Hepatocyte (in vitro differentiated cells): Measurements from ENCODE around the gene GGA1. TPM values are rescaled to one million over a fixed set of nuclear protein-coding genes. Genes with fewer than 3 reads are reported as not detected.

ENCODE experiments used
- DNase-seq: peaks from one replicate; pipeline ENCODE4 v3.0.0-alpha.2; 2016; ENCODE audit warnings: low spot score
- H2AFZ ChIP-seq: fragments of 200-600 bp; sonication (generic); 2 replicates; pipeline ENCODE4 v1.6.0; 2016; ENCODE audit warnings: antibody characterized with exemption, mild to moderate bottlenecking
- H3K27ac ChIP-seq: fragments of 200-600 bp; sonication (generic); 2 replicates; pipeline ENCODE4 v1.5.1; 2016; ENCODE audit warnings: mild to moderate bottlenecking
- H3K27me3 ChIP-seq: fragments of 200-600 bp; sonication (generic); 2 replicates; pipeline ENCODE4 v1.6.1; 2016
- H3K36me3 ChIP-seq: fragments of 200-600 bp; sonication (generic); replicated peaks from 2 replicates; pipeline ENCODE4 v1.5.1; 2016; ENCODE audit warnings: low read depth; ENCODE audit not compliant: insufficient read depth
- H3K4me1 ChIP-seq: fragments of 200-600 bp; sonication (generic); 2 replicates; pipeline ENCODE4 v1.5.1; 2016; ENCODE audit warnings: mild to moderate bottlenecking, moderate library complexity; ENCODE audit not compliant: insufficient read depth
- H3K4me2 ChIP-seq: fragments of 200-600 bp; sonication (generic); 2 replicates; pipeline ENCODE4 v1.6.0; 2016
- H3K4me3 ChIP-seq: fragments of 200-600 bp; sonication (generic); 2 replicates; pipeline ENCODE4 v1.5.1; 2016; ENCODE audit warnings: mild to moderate bottlenecking
- H3K79me2 ChIP-seq: fragments of 200-600 bp; sonication (generic); 2 replicates; pipeline ENCODE4 v1.6.0; 2017; ENCODE audit warnings: mild to moderate bottlenecking
- H3K9me2 ChIP-seq: fragments of 200-600 bp; sonication (generic); replicated peaks from 2 replicates; pipeline ENCODE4 v1.6.0; 2017; ENCODE audit warnings: mild to moderate bottlenecking; ENCODE audit not compliant: insufficient read depth
- H3K9me3 ChIP-seq: fragments of 200-600 bp; sonication (generic); 2 replicates; pipeline ENCODE4 v1.5.1; 2016; ENCODE audit warnings: low read depth, mild to moderate bottlenecking
- H4K20me1 ChIP-seq: fragments of 200-600 bp; sonication (generic); 2 replicates; pipeline ENCODE4 v1.6.0; 2016; ENCODE audit warnings: mild to moderate bottlenecking; ENCODE audit not compliant: insufficient read depth, poor library complexity, severe bottlenecking
- EZH2 ChIP-seq: fragments of 200-600 bp; sonication (generic); IDR thresholded peaks from 2 replicates; pipeline ENCODE4 v1.6.1; 2016; ENCODE audit warnings: antibody characterized with exemption, mild to moderate bottlenecking, borderline replicate concordance
- EZH2phosphoT487 ChIP-seq: fragments of 200-600 bp; sonication (generic); IDR thresholded peaks from one replicate; pipeline ENCODE4 v1.6.1; 2018; ENCODE audit warnings: antibody characterized with exemption, mild to moderate bottlenecking, low read depth, moderate library complexity; ENCODE audit not compliant: unreplicated experiment, severe bottlenecking
- WGBS: methylation state at CpG from one replicate; pipeline ENCODE4 v1.1.6; 2016; ENCODE audit warnings: low lambda C conversion rate; ENCODE audit errors: missing lambda C conversion rate; 5-methylcytosine and 5-hydroxymethylcytosine counted together
- polyA plus RNA-seq: library from polyadenylated mRNA; unstranded; fragments of >200 nt; fragmentation: Nextera tagmentation; extraction: Ambion mirVana; gene quantifications from 2 replicates; pipeline ENCODE4 v1.2.1, GENCODE V29; 2016
- total RNA-seq: library from RNA; depleted of rRNA; stranded (reverse); fragments of >200 nt; gene quantifications from 2 replicates; pipeline ENCODE4 v1.2.3, GENCODE V29; 2014
- TF ChIP-seq, protein P1 (sequence below): fragments of 200-600 bp; sonication (generic); IDR thresholded peaks from 2 replicates; pipeline ENCODE4 v1.5.1; 2016; ENCODE audit warnings: antibody characterized with exemption, mild to moderate bottlenecking; ENCODE audit not compliant: poor library complexity

The GGA1 gene
- total and polyA plus RNA-seq, 2 experiments from 2014 or later = 30.2 to 51.5 TPM

DNA sequence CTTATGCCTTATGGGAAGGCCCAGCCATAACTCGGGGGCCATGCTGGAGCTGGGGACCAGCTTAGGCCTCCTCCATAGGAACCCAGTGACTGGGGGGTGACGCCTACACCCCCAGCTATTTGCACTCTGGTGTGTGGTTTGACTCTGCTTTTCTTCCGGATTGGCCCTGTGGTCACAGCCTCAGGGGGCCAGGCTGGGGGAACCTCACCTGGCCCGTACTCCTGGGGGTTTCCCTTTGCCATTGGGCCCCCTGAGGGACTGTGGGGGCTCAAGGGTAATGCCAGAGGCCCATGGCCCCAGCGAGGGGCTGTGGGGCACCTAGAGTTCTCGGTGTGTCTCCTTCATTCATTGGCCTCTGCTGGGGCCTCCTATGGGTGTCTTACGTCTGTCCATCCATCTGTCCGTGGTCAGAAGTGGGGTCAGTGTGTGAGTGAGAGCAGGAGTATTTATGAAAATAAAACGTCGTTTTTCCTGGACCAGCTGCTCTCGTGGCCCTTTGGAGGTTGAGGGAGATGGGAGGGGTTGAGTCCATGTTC, 24.5 kb downstream of the GGA1 start:
- Histone ChIP-seq H3K9me3 (no peaks in the 10 kb centered on the region), H3K36me3 (no peaks in the 10 kb centered on the region), H4K20me1 (no peaks in the 10 kb centered on the region), H3K9me2 (no peaks in the 10 kb centered on the region), H3K4me2 (peak overlapping the region; percentile 72), H3K79me2 (peaks cover 12% of the 10 kb centered on the region), H3K27ac (peak overlapping the region; percentile 95), H2AFZ (no peak overlapping the region), H3K4me1 (peaks cover 70% of the 10 kb centered on the region), H3K27me3 (no peaks in the 10 kb centered on the region), H3K4me3 (no peak overlapping the region)
- TF ChIP-seq, protein P1, sequence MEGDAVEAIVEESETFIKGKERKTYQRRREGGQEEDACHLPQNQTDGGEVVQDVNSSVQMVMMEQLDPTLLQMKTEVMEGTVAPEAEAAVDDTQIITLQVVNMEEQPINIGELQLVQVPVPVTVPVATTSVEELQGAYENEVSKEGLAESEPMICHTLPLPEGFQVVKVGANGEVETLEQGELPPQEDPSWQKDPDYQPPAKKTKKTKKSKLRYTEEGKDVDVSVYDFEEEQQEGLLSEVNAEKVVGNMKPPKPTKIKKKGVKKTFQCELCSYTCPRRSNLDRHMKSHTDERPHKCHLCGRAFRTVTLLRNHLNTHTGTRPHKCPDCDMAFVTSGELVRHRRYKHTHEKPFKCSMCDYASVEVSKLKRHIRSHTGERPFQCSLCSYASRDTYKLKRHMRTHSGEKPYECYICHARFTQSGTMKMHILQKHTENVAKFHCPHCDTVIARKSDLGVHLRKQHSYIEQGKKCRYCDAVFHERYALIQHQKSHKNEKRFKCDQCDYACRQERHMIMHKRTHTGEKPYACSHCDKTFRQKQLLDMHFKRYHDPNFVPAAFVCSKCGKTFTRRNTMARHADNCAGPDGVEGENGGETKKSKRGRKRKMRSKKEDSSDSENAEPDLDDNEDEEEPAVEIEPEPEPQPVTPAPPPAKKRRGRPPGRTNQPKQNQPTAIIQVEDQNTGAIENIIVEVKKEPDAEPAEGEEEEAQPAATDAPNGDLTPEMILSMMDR = no peak
- no peak for TF ChIP-seq EZH2phosphoT487
- no peak for TF ChIP-seq EZH2
- no peak for DNase-seq
- WGBS = 61% methylated on average over 11 of the region's 11 CpGs

DNA sequence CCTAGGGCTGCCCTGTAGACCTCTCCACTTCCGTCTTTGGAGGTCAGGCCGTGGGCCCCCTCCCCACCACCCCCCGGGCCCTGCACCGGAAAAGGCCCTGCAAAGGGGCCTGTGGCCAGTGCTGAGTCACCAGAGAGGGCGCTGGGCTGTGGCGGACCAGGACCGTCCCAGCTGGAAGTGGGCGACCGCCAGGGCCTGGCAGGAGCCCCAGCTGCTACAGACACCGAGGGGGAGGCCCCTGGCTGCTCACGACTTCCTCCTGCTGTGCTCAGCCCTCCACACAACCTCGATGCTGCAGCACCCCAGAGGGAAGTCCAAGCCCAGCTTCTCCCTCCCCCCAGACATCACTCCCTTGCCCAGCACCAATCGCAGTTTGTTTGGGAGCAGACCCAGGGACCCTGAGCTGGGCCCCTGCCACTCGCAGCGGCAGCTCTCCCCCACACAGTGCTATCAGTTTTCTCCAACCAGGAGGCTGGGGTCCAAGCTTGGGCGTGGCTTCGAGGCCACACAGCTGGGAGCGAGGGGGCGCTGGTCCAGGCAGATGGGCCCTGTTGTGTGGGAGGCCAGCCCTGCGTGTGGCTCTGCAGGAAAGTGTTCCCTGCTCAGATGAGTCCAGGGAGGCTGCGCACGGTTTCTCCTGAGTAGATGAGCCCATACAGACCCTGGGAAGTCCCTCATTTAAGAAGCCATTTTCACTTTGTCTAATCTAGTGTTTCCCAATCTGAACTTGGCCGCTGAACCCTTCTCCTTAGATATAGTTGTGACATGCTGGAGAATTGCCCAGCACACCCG, 25.2 kb downstream of the GGA1 start:
- Histone ChIP-seq H4K20me1 (no peaks in the 10 kb centered on the region), H3K4me2 (peak overlapping the region; percentile 72), H3K4me1 (peaks cover 77% of the 10 kb centered on the region), H3K9me3 (no peaks in the 10 kb centered on the region), H3K36me3 (no peaks in the 10 kb centered on the region), H3K9me2 (no peaks in the 10 kb centered on the region), H3K79me2 (peaks cover 12% of the 10 kb centered on the region), H2AFZ (no peak overlapping the region), H3K4me3 (no peak overlapping the region), H3K27ac (peak overlapping the region; percentile 95), H3K27me3 (no peaks in the 10 kb centered on the region)
- peak; percentile 89 for DNase-seq
- TF ChIP-seq, protein P1 = peak; percentile 26
- TF ChIP-seq EZH2 = no peak
- 20% methylated on average over 19 of the region's 24 CpGs for WGBS

DNA sequence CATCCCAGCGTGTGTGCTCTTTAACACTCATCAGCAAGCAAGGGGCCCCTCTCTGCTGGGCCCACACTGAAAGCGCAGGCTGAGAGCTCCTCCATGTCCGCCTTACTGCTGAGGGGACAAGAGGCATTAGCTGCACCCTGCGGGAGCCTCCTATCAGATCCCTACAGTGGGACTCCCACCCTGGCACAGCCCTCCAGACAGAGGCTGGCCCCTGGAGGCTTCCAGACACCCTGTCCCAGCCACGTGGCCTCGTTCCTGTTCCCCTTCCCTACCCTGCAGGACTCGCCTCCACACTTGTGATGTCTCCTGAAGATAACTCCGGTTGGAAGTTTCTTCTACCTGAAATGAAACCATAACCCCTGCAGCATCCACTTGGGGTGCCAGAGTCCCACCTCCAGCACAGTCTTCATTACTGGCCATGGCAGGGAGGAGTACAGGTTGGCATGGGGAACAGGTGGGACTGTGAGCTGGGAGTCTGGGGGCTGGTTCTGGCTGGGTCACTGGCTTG, 25.8 kb downstream of the GGA1 start:
- 34% methylated on average over 8 of the region's 8 CpGs for WGBS
- Histone ChIP-seq H3K4me3 (no peak overlapping the region), H4K20me1 (no peaks in the 10 kb centered on the region), H3K27ac (peak overlapping the region; percentile 95), H3K27me3 (no peaks in the 10 kb centered on the region), H2AFZ (no peak overlapping the region), H3K79me2 (peaks cover 12% of the 10 kb centered on the region), H3K4me2 (peak overlapping the region; percentile 72), H3K9me3 (no peaks in the 10 kb centered on the region), H3K4me1 (peaks cover 82% of the 10 kb centered on the region), H3K36me3 (no peaks in the 10 kb centered on the region), H3K9me2 (no peaks in the 10 kb centered on the region)
- TF ChIP-seq, protein P1 = peak; percentile 21
- no peak for TF ChIP-seq EZH2phosphoT487
- TF ChIP-seq EZH2 = no peak
- DNase-seq = no peak
